Cardiac atrium fibroblast (primary cell): ENCODE measurements around the gene NUP50. TPM values are rescaled to one million over a fixed set of nuclear protein-coding genes. Genes with fewer than 3 reads are reported as not detected.

Experiments
- total RNA-seq: library from RNA; depleted of rRNA; stranded (reverse); fragments of >200 nt; gene quantifications from 2 replicates; pipeline ENCODE4 v1.2.3, GENCODE V29; 2015

The NUP50 gene
- total RNA-seq, result 28.7 and 43.1 TPM in 2 replicates

GRCh38 chr22:45163451-45164269 lies at the start of gene NUP50:
TSS of gene NUP50 (plus strand) at chr22:45163925. CDS start at chr22:45168178, 4,253 bp downstream.

Other genes starting within 250 kb of the NUP50 start
- gene PHF21B, start 153.9 kb upstream of the NUP50 start, total RNA-seq, result not detected in 2 replicates
- 21.3 and 32.9 TPM in 2 replicates for gene KIAA0930, start 77.0 kb downstream of the NUP50 start, total RNA-seq
- gene UPK3A, start 121.0 kb downstream of the NUP50 start, total RNA-seq, result not detected in 2 replicates
- 9.4 and 19.8 TPM in 2 replicates for gene FAM118A, start 146.0 kb downstream of the NUP50 start, total RNA-seq
- gene SMC1B, start 249.7 kb downstream of the NUP50 start, total RNA-seq, result not detected in 2 replicates
- gene RIBC2, start 249.8 kb downstream of the NUP50 start, total RNA-seq, result 0.32 TPM in 1 of 2 replicates, not detected in the other